Stimulated activated CD4-positive, alpha-beta T cell treated with anti-CD3 and anti-CD28 coated beads, Interleukin-4, amount 100 ng/mL, for 48 hours (primary cell): ENCODE measurements around the gene ZNF606.
"Not testable (repeated sequence)": the region's sequence is repeated elsewhere in the genome, so short reads cannot be mapped to it uniquely, and the experiment has no call there.

Experiments
- DNase-seq, 2 donors: peaks; one replicate each; pipeline ENCODE4 v3.0.0-alpha.2; 2020; ENCODE audit warnings: low read depth in 2 of 2

ZNF606 gene

DNA sequence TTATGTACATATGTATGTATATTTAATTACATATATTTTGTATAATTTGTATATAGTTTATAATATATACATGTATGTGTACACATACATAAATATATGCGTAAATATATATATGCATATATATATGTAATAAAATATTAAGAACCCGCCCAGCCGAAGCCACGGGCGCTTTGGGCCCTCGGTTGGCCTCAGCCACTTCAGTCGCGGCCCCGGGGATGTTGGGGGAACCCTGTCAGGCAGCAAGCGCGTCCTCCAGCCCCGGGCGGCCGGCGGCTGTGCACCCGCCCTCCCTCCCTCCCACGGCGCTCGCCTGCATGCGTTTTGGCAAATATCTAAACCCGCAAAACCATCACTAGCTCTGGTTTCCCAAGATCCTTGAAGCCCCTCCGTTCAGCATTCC lies 7.9 kb upstream of the ZNF606 start:
- no peak for DNase-seq

DNA sequence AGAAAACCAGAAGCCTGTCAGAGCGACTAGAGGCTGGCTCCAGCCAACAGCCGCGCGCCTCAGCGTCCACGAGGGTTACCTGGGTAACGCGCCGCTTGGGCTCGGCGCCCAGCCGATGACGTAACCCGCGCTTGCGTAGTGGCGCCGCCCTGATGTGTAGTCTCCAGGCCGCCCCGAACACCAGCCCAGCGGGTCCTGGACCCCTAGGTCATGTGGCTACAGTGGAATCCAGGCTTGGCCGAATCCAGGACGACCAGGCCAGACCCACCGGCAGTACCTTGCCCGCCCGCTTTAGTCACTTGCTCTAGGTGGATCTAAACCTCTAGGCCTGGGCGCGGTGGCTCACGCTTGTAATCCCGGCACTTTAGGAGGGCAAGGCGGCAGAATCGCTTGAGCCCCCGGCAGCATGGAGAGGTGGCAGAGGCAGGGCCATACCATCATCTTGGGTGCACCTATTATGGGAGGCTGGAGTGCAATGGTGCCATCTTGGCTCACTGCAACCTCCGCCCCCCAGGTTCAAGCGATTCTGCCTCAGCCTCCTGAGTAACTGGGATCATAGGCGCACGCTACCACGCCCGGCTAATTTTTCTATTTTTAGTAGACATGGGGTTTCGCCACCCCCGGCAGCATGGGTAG lies 7.2 kb upstream of the ZNF606 start:
- peak; percentile 26 to 56 for DNase-seq

DNA sequence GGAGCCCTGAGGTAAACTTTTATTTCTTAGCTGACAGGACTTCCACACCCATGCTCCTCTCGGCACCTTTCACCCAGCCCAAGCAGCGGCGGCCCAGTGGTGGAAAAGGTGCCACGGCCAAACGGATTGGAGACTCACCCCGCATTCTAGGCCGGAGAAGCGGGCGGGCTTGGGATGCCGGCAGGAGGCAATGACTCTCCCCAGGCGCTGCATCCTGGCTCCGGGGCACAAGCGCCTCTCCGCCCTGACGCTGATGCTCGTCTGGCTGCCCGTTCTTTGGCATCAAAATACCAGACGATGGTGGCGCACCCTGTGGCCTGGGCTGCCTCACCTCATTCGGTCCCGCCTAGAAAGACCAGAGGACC lies 6.7 kb upstream of the ZNF606 start:
- DNase-seq: no peak

DNA sequence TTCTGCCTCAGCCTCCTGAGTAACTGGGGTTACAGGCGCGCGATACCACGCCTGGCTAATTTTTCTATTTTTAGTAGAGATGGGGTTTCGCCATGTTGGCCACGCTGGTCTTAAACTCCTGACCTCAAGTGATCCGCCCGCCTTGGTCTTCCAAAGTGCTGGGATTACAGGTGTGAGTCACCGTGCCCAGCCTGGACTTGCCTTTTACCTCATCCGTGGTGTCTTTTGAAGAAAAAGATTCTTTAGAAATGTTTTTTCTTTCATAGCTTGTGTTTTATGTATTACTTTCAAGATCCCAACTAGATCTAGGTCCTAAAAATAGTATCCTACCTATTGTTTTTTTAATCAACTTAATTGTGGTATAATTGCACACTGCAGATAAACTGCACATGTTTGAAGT lies 6.3 kb upstream of the ZNF606 start:
- DNase-seq: not testable (repeated sequence)

DNA sequence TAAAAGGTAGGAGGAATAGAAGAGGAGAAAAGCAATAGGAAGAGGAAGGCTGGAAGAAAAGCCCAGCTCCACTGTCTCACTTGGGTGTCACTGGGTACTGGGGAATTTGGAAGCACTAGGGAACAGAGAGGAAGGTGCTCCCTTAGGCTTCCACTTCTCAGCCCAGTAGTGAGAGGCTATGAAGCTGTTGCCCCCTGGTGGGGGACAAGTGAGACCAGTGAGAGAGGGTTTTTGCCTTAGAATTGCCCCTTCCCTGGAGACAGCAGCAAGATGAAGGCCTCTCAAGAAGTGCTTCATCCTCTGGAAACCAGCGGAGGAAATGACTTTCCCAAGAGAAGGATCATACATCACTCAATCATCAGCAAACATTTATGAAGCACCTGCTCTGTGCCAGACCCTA lies 4.7 kb upstream of the ZNF606 start:
- DNase-seq: no peak

DNA sequence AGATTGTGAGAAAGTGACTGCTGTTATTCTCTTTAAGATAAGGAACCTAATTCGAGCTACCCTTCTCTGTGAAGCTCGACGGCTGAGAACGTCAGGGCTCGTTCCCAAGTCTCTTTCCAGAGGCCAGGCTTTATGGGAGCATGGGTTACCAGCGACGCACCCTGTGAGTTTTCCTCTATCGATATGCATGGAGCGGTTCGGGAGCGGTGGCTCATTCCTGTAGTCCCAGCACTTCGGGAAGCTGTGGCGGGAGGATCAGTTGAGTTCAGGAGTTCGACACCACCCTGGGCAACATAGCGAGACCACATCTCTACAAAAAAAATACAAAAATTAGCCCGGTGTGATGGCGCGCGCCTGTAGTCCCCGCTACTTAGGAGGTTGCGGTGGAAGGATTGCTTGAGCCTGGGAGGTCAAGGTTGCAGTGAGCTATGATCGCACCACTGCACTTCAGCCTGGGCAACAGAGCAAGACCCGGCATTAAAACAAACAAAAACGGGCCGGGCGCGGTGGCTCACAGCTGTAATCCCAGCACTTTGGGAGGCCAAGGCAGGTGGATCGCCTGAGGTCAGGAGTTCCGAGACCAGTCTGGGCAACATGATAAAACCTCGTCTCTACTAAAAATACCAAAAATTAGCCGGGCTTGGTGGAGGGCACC lies 681 bp upstream of the ZNF606 start:
- DNase-seq: no peak

DNA sequence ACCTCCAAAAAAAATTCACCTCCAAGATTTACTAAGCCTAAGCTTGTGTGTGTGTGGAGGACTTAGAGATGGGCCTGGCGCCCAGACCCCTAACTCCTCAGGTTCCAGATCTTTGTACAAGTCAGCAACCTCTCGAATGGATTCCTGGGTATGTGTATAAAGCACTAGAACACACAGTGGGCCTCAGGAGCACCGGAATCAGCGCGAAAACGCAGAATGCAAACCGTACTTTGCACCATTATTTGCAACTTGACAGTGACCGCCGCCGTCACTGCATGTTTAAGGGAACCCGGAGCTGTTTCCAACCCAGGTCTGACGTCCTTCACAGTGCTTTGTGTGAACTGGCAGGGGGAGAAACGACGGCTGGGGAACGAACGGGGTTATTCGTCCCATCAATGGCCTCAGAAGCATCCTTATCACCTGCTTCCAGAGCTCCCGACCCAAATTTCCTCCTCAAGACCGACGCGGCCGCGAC lies 688 bp downstream of the ZNF606 start:
- peak; percentile 7 to 13 for DNase-seq

DNA sequence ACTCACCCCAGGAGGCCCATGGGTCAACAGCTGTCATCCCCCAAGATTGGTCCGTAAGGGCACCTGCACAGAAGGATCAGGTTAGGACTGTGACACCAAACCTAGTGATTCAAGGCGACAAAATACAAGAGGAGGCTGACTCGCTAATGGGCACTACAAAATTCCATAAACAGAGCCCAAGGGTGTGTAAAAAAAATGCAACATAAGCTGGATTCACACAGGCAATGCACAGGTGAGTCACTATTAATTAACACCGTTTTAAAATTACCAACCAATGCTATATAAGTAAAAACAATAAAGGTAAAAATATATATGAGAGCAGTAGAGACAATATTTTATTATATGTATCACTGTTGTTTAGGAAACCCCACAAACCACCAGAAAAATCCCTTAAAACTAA lies 1.9 kb downstream of the ZNF606 start:
- no peak for DNase-seq

DNA sequence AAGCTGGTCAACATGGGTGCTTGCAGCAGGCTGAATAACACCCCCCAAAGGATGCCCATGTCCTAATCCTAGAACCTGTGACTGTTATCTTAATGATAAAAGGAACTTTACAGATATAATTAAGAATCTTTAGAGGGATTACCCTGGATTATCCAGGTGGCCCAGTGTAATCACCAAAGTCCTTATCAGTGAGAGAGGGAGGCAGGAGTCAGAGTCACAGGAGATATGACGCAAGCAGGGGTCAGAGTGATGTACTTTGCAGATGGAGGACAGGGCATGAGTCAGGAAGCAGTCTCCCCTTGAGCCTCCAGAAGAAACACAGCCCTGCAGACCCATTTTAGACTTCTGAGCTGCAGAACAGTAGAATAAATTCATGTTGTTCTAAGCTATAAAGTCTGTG lies 9.8 kb downstream of the ZNF606 start:
- DNase-seq: no peak

DNA sequence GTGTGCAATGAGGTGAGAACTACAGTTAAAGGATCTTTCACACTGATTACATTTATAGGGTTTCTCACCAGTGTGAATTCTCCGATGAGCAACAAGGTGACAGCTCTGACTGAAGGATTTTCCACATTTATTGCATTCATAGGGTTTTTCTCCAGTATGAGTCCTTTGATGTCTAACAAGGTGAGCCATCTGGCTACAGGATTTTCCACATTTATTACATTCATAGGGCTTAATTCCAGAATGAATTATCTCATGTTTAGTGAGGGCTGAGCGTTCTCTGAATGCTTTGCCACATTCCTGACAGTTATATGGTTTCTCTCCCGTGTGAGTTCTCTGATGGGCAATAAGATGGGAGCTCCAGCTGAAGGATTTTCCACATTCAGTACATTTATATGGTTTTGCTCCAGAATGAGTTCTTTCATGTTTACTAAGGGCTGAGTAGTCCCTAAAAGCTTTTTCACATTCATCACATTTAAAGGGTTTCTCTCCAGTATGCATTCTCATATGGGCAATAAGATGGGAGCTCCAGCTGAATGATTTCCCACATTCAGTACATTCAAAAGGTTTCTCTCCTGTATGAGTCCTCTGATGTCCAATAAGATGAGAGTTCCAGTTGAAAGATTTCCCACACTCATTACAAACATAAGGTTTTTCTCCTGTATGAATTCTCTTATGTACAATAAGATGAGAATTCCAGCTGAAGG lies 23.9 kb downstream of the ZNF606 start:
- DNase-seq: no peak

DNA sequence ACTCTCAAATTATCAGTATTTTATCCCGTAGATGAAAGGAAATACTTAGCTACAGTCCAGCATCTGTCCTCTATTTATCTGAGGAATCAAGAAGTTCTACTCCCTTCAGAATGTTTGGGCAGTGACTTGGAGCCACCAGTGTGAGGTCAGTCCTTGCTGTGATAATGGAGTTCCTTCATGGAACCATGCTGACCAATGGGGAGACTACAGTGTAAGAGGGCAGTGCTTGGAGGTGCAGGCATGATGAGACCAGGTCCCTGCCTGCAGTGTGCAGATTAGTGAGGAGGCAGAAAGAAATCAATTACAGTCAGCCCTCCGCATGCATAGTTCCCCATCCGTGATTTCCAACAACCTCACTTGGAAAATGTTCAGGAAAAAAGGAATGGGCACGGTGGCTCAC lies 28.2 kb downstream of the ZNF606 start, which contains the start of gene C19orf18:
Gene C19orf18 (minus strand): TSS at position 101 of the 400 bp plus-strand sequence. CDS start 102 bp downstream, outside the sequence.
- no peak for DNase-seq

DNA sequence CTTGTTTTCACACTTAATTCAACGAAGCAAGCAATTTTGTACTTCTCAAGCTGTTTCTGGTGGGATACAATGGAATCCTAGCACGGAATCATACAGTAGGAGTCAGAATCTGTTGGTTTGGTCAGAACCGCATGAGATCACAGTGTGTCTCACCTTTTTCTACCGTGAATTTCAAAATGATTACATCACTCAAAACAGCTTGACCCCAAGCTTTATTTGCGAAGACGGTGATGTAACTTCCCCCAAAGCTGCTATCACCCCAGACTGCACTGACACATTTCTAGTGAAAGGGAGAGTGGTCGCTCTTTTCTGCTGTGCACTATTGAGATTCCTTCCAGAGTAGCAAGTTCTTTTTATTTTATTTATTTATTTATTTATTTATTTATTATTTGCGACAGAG lies 37.9 kb downstream of the ZNF606 start:
- no peak for DNase-seq

DNA sequence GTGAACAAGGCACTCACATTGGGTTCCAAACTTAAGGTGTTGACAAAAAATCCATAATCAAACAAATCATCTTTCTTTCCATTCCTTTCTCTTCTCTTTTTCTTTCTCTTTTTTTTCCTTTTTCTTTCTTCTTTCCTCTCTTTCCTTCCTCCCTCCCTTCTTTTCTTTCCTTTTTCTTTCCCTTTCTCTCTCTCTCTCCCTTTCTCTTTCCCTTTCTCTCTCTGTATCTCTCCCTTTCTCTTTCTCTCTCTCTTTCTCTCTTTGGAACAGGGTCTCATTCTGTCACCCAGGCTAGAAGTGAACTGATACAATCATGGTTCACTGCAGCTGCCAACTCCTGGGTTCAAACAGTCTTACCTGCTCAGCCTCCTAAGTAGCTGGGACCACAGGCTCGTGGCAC lies 40.8 kb downstream of the ZNF606 start:
- no peak for DNase-seq

DNA sequence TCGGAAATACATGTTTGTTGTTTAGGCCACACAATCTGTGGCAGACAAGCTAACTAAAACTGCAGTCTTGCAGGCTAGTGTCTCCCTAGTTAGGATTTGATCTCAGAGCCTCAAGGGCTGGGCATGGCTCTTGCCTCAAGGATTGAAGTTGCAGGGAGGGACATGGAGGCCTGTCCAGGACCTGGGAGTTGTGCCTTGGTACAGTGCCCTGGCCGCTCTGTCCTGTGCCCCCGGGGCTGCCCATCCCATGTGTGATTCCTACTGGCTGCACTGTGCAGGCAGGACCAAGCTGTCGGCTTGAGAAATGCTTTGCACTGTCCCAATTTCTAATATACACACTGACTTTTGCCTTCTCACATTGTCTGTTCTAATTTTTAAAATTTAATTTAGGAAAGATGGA lies 47.6 kb downstream of the ZNF606 start:
- DNase-seq: no peak

DNA sequence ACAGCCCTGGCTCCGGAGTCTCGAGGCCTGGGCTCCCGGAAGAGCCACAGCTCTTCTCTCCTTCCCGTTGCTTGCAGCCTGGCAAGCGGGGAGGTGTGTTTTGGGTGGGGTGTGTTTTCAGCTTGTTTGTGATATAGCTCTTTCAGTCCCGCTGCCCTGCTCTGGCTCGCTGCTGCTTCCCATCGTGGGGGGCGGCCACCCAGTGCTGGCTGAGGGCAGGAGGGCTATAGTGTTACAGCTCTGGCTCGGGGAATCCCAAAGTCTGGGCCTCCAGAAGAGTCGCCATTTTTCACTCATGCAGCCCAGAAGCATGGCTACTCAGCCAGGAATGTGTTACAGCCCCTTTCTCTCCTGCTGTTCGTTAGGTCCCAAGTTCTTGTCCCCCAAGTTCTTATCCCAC lies 52.9 kb downstream of the ZNF606 start:
- no peak for DNase-seq

DNA sequence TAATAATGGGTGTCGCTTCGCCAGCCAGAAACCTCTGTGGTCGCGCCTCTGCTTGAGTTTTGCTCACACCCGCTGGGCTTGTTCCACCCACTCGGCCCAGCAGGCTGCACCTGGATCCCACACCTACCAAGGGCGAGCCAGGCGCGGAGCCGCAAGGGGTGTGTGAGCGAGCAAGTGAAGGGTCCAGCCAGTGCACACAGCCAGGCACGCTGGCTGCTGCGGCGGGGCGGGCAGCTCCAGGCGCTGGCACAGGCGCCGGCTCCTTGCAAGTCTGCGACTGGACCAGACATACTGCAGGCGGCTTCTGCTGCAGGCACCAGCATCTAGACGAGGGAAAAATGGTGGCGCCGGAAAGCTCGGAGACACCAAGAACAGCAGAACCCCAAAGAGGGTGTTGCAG lies 53.3 kb downstream of the ZNF606 start:
- DNase-seq: no peak

DNA sequence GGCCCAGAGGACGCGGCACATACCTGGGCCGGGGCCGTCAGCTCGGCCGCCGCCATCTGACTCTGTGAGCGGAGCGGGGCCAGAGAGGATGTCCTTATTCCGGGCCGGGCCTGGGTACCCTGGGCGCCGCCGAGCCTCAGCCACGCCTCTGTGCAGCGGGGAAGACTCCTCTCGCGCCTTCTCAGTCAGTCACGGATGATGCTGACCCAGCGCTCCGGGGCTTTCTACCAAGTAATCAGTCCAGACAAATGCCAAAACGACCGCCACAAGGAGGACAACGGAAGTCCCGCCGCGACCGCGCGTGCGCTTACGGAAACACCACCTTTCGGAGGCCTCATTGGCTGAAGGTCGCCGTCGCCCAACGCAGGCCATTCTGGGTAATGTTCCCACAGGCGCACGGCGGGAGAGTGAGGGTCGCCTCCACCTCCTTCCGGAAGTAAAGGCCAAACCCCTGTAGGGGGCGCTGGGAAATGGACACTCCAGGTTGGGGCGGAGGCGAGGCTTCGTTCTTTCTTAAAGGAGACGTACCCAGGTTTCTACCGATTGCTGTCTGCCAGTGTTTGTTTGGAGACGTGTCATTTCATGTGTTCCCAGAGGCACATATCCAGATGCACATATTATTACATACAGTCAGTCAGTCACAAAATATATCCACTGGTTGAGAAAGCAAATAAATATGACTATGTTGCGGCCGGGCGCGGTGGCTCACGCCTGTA lies 55.0 kb downstream of the ZNF606 start, which contains the start of gene ZNF256:
Gene ZNF256 (minus strand): TSS at position 288 of the 716 bp plus-strand sequence. CDS start 232 bp downstream, at position 56.
- peak; percentile 89 to 92 for DNase-seq

DNA sequence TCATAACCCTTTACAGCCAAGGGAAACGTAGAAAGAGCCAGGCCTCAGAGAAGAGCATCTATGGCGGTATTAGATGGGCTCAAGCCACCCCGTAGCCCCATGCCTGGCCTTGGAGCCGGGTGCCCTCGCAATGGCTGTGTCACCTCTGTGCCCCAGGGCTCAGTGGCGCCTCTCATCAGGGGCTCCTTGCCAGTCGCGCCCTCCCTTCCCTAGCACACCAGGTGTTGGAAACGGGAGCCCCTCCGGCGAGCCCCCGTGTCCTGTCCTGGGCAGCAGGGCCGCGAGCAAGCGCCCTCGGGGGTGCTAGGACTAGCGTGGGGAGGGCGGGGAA lies 55.6 kb downstream of the ZNF606 start:
- DNase-seq: no peak

DNA sequence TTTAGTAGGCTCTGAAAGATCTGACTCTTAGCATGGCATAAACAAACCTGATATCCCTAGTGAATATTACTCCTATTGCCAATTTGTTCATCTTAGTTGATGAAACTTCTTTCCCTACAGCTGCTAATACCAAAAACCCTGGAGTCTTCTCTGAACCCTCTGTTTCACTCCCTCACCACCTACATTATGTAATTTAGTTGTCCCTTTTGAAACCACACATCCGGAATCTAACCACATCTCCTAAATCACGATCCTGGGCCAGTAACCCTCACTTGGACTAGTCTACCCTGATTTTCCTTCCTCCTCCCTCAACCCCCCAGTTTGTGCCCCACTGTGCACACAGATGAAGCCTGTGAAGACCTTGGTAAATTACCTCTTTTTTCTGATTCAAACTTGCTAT lies 56.3 kb downstream of the ZNF606 start:
- no peak for DNase-seq

DNA sequence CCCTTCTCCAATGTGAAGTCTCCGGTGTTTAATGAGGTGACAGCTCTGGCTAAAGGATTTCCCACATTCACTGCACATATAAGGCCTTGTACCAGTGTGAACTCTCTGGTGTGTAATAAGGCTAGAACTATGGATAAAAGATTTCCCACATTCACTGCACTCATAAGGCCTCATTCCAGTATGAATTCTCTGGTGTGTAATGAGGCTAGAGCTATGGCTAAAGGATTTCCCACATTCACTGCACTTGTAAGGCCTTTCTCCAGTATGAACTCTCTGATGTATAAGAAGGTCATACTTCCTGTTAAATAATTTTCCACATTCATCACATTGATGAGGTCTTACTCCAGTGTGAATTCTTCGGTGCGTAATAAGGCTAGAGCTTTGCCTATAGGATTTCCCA lies 61.0 kb downstream of the ZNF606 start:
- DNase-seq: no peak

DNA sequence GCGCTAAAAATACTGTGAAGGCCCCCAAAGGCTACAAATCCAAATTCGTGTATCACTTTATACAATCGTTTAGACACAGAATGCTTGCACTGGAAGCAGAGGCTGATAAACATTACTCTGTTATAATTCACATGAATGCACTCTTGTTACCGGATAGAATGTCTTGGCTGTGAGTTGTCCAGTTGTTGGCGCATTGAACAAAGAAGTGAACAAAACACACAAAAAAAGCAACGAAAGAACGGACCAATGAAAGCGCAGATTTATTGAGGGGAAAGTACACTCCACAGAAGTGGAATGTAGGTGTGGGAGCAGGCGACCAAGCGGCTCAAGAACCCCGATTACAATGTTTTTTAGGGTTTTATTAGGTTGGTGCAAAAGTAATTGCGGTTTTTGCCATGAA lies 66.9 kb downstream of the ZNF606 start:
- DNase-seq: no peak
